ENCODE results near the gene EMC7. TPM values are rescaled to one million over a fixed set of nuclear protein-coding genes. Genes with fewer than 3 reads are reported as not detected.
"Not testable (repeated sequence)": the region's sequence is repeated elsewhere in the genome, so short reads cannot be mapped to it uniquely, and the experiment has no call there.

Gene EMC7
- total RNA-seq, 1 donor from 2014 or later, result 65.5 TPM

GRCh38 chr15:34085746-34086145, 15.9 kb downstream of the EMC7 start:
- DNase-seq (ENCODE audit: low spot score), result no peak

GRCh38 chr15:34084086-34084485, 17.6 kb downstream of the EMC7 start:
- DNase-seq (ENCODE audit: low spot score), result peak; percentile 28

- no peak for DNase-seq (ENCODE audit: low spot score)
Measured at GRCh38 chr15:34079904-34080303, 21.8 kb downstream of the EMC7 start.

GRCh38 chr15:34078900-34079299, 22.8 kb downstream of the EMC7 start:
- no peak for DNase-seq (ENCODE audit: low spot score)

- no peak for DNase-seq (ENCODE audit: low spot score)
Measured at GRCh38 chr15:34076785-34077184, 24.9 kb downstream of the EMC7 start.

GRCh38 chr15:34070003-34070402, 31.7 kb downstream of the EMC7 start:
- DNase-seq (ENCODE audit: low spot score), result no peak

GRCh38 chr15:34065941-34066340, 35.7 kb downstream of the EMC7 start:
- DNase-seq (ENCODE audit: low spot score), result no peak

GRCh38 chr15:34065261-34065660, 36.4 kb downstream of the EMC7 start:
- DNase-seq (ENCODE audit: low spot score), result no peak

- DNase-seq (ENCODE audit: low spot score), result no peak
Measured at GRCh38 chr15:34064438-34064837, 37.2 kb downstream of the EMC7 start.

GRCh38 chr15:34059946-34060345, 41.7 kb downstream of the EMC7 start:
- DNase-seq (ENCODE audit: low spot score), result no peak

- DNase-seq (ENCODE audit: low spot score), result no peak
Measured at GRCh38 chr15:34059476-34059875, 42.2 kb downstream of the EMC7 start.

- DNase-seq (ENCODE audit: low spot score), result no peak
Measured at GRCh38 chr15:34056911-34057310, 44.8 kb downstream of the EMC7 start.

- DNase-seq (ENCODE audit: low spot score), result no peak
Measured at GRCh38 chr15:34055868-34056595, 45.6 kb downstream of the EMC7 start.

GRCh38 chr15:34054081-34054707, 47.5 kb downstream of the EMC7 start:
- DNase-seq (ENCODE audit: low spot score), result no peak

- DNase-seq (ENCODE audit: low spot score), result not testable (repeated sequence)
Measured at GRCh38 chr15:34050385-34050784, 51.3 kb downstream of the EMC7 start.

GRCh38 chr15:34049112-34049511, 52.5 kb downstream of the EMC7 start:
- DNase-seq (ENCODE audit: low spot score), result no peak

GRCh38 chr15:34047893-34048775, 53.5 kb downstream of the EMC7 start:
- no peak for DNase-seq (ENCODE audit: low spot score)

- no peak for DNase-seq (ENCODE audit: low spot score)
Measured at GRCh38 chr15:34046471-34047145, 55.1 kb downstream of the EMC7 start.

GRCh38 chr15:34043813-34044212, 57.8 kb downstream of the EMC7 start:
- no peak for DNase-seq (ENCODE audit: low spot score)

- DNase-seq (ENCODE audit: low spot score), result no peak
Measured at GRCh38 chr15:34043391-34043790, 58.3 kb downstream of the EMC7 start.

GRCh38 chr15:34039790-34040113, 61.9 kb downstream of the EMC7 start:
- no peak for DNase-seq (ENCODE audit: low spot score)
